Measurements from ENCODE around the gene MAP3K14.

GRCh38 chr17:45353043-45353442 is 36.2 kb upstream of the MAP3K14 start:
- TF ChIP-seq EZH2 (IDR thresholded peaks at IDR 0.05; ENCODE audit: low read depth) (no peak), CTCF (conservative IDR thresholded peaks at IDR 0.05) (no peak)
